ENCODE data around the gene CETP.

GRCh38 chr16:56921571-56921970 is 40.2 kb upstream of the CETP start:
- TF ChIP-seq CTCF (IDR thresholded peaks at IDR 0.05) (no peak), POLR2A (IDR thresholded peaks at IDR 0.05) (no peak)

Measured in lower leg skin (tissue), 3 donors.